ENCODE data around the gene ZDHHC14. TPM values are rescaled to one million over a fixed set of nuclear protein-coding genes. Genes with fewer than 3 reads are reported as not detected.
"Not testable (repeated sequence)": the region's sequence is repeated elsewhere in the genome, so short reads cannot be mapped to it uniquely, and the experiment has no call there.

Gene ZDHHC14
- total RNA-seq, 4 donors from 2014 or later = 7.3 to 14.4 (median 8.1) TPM

- Histone ChIP-seq H3K36me3 (no peaks in the 10 kb centered on the region), H3K27ac (no peak overlapping the region), H3K9me3 (no peaks in the 10 kb centered on the region), H3K4me3 (no peak overlapping the region), H3K27me3 (no peaks in the 10 kb centered on the region), H3K4me1 (peaks cover 0 to 26% (median 9%) of the 10 kb centered on the region in 3 donors)
- TF ChIP-seq EP300 (IDR thresholded peaks at IDR 0.05) (no peak), POLR2AphosphoS5 (IDR thresholded peaks at IDR 0.05) (no peak), CTCF (IDR thresholded peaks at IDR 0.05) (no peak), POLR2A (IDR thresholded peaks at IDR 0.05) (no peak)
- WGBS, 2 donors (ENCODE audit: low coverage in 1 of 2) = 86 to 94% methylated on average over 8 to 9 of the region's 9 CpGs
- ATAC-seq = no peak
These were observed 2.5 kb downstream of the ZDHHC14 start for GRCh38 chr6:157383471-157383870.

- not testable (repeated sequence) for H3K27me3 ChIP-seq, ATAC-seq, H3K9me3 ChIP-seq, H3K4me3 ChIP-seq, H3K36me3 ChIP-seq, H3K27ac ChIP-seq
- 89% methylated on average over 4 of the region's 4 CpGs; no CpG with 5 or more reads in 1 of the 2 donors for WGBS, 2 donors (ENCODE audit: low coverage in 1 of 2)
- peaks cover 0 to 19% (median 9%) of the 10 kb centered on the region in 3 donors for H3K4me1 ChIP-seq
These were observed 4.0 kb downstream of the ZDHHC14 start for GRCh38 chr6:157384962-157385361.

GRCh38 chr6:157385482-157385881, 4.5 kb downstream of the ZDHHC14 start:
- Histone ChIP-seq H3K4me3 (no peak overlapping the region), H3K27ac (no peak overlapping the region), H3K27me3 (no peaks in the 10 kb centered on the region), H3K4me1 (peaks cover 0 to 19% (median 9%) of the 10 kb centered on the region in 3 donors), H3K9me3 (peaks cover 0 to 6% (median 0%) of the 10 kb centered on the region in 3 donors), H3K36me3 (no peaks in the 10 kb centered on the region)
- WGBS, 2 donors (ENCODE audit: low coverage in 1 of 2) = 76 to 82% methylated on average over 2 of the region's 2 CpGs
- no peak for ATAC-seq
- no peak for TF ChIP-seq POLR2A (IDR thresholded peaks at IDR 0.05)
- no peak for TF ChIP-seq CTCF (IDR thresholded peaks at IDR 0.05)
- no peak for TF ChIP-seq POLR2AphosphoS5 (IDR thresholded peaks at IDR 0.05)
- TF ChIP-seq EP300 (IDR thresholded peaks at IDR 0.05) = no peak

- ATAC-seq = no peak
- Histone ChIP-seq H3K27me3 (no peaks in the 10 kb centered on the region), H3K9me3 (peaks cover 0 to 11% (median 0%) of the 10 kb centered on the region in 3 donors), H3K36me3 (no peaks in the 10 kb centered on the region), H3K4me1 (peaks cover 0 to 19% (median 9%) of the 10 kb centered on the region in 3 donors), H3K4me3 (no peak overlapping the region), H3K27ac (no peak overlapping the region)
- 97 to 98% methylated on average over 5 to 6 of the region's 6 CpGs for WGBS, 2 donors (ENCODE audit: low coverage in 1 of 2)
- no peak for TF ChIP-seq CTCF (IDR thresholded peaks at IDR 0.05)
- no peak for TF ChIP-seq EP300 (IDR thresholded peaks at IDR 0.05)
- TF ChIP-seq POLR2AphosphoS5 (IDR thresholded peaks at IDR 0.05) = no peak
- no peak for TF ChIP-seq POLR2A (IDR thresholded peaks at IDR 0.05)
These were observed 5.0 kb downstream of the ZDHHC14 start for GRCh38 chr6:157386023-157386422.

- 72% methylated on average over 3 of the region's 3 CpGs; no CpG with 5 or more reads in 1 of the 2 donors for WGBS, 2 donors (ENCODE audit: low coverage in 1 of 2)
- no peak for ATAC-seq
- H3K4me1 ChIP-seq = peaks cover 0 to 19% (median 9%) of the 10 kb centered on the region in 3 donors
- no peaks in the 10 kb centered on the region for H3K36me3 ChIP-seq
- no peak overlapping the region for H3K4me3 ChIP-seq
- no peak for TF ChIP-seq CTCF (IDR thresholded peaks at IDR 0.05)
- no peak for TF ChIP-seq POLR2AphosphoS5 (IDR thresholded peaks at IDR 0.05)
- TF ChIP-seq EP300 (IDR thresholded peaks at IDR 0.05) = no peak
- no peak for TF ChIP-seq POLR2A (IDR thresholded peaks at IDR 0.05)
- H3K9me3 ChIP-seq = peaks cover 0 to 16% (median 0%) of the 10 kb centered on the region in 3 donors
- no peak overlapping the region for H3K27ac ChIP-seq
- no peaks in the 10 kb centered on the region for H3K27me3 ChIP-seq
These were observed 5.5 kb downstream of the ZDHHC14 start for GRCh38 chr6:157386454-157386853.
